ENCODE data around the gene RNF10.

GRCh38 chr12:120529641-120530417 is 4.3 kb upstream of the RNF10 start:
- TF ChIP-seq CTCF (conservative IDR thresholded peaks at IDR 0.05; ENCODE audit: low read length) = no peak
- TF ChIP-seq EZH2phosphoT487 (IDR thresholded peaks at IDR 0.05; ENCODE audit: borderline replicate concordance) = no peak

Data from Loucy (cell line).